Peyer's patch (tissue), 4 donors: Measurements from ENCODE around the gene RGL1. TPM values are rescaled to one million over a fixed set of nuclear protein-coding genes. Genes with fewer than 3 reads are reported as not detected.

Experiments
- DNase-seq, 3 donors: peaks; one replicate each; pipeline ENCODE4 v3.0.0-alpha.2; 2017 to 2019
- H3K27ac ChIP-seq, 4 donors: fragments of 200-600 bp; sonication (generic); one replicate each; pipeline ENCODE4 v1.5.1; 2016 to 2019
- H3K27me3 ChIP-seq, 2 donors: fragments of 200-600 bp; sonication (generic); one replicate each; pipeline ENCODE4 v1.5.1; 2019
- H3K36me3 ChIP-seq, 3 donors: fragments of 200-600 bp; sonication (generic); one replicate each; pipeline ENCODE4 v1.5.1; 2016 to 2019
- H3K4me1 ChIP-seq, 4 donors: fragments of 200-600 bp; sonication (generic); one replicate each; pipeline ENCODE4 v1.5.1; 2016 to 2019
- H3K4me3 ChIP-seq, 4 donors: fragments of 200-600 bp; sonication (generic); 1 replicate in 3 of 4; 2 replicates in 1 of 4; pipeline ENCODE4 v1.5.1; 2016 to 2019; ENCODE audit warnings: mild to moderate bottlenecking in 1 of 4
- H3K9me3 ChIP-seq, 4 donors: fragments of 200-600 bp; sonication (generic); one replicate each; pipeline ENCODE4 v1.5.1; 2016 to 2019; ENCODE audit warnings: mild to moderate bottlenecking in 1 of 4
- POLR2A ChIP-seq, 2 donors: fragments of 450-650 bp; IDR thresholded peaks; one replicate each; pipeline ENCODE4 v1.5.1; 2017; ENCODE audit warnings: antibody characterized with exemption in 2 of 2, mild to moderate bottlenecking in 2 of 2, moderate library complexity in 2 of 2
- total RNA-seq, 4 donors: library from RNA; depleted of rRNA; stranded (reverse); fragments of >200 nt; gene quantifications; one replicate each; pipeline ENCODE4 v1.1.0, GENCODE V29; 2016
- TF ChIP-seq, protein P1 (sequence below), 6 experiments: fragments of 450-650 bp in 4 of 6; fragments of 200-600 bp in 2 of 6; sonication (generic) in 1 of 6; IDR thresholded peaks; one replicate each; pipeline ENCODE4 v1.5.1; 2017 to 2019; ENCODE audit warnings: antibody characterized with exemption in 6 of 6, mild to moderate bottlenecking in 3 of 6, moderate library complexity in 1 of 6

RGL1 gene
- total RNA-seq, 4 donors from 2014 or later, result 8.9 to 32.2 (median 13.2) TPM

DNA sequence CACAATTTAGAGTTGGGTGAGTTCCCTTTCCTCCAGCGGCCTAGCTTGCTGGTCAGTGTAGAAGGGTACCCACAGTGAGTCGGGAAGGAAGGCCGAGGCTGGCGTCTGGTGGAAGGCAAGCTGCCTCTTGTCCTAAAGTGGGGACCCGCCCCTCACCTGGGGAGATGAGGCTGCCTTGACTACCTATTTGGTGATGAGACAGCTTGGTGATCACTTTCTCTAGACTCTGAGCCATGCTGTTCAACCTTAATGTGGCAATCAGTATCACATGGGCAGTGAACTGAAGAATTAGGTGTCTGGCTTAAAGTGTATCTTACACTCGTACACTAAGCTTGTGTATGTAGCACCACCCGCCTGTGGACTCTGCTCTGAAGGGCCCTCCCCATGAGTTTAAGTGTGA, 131.9 kb downstream of the RGL1 start:
- TF ChIP-seq POLR2A (IDR thresholded peaks at IDR 0.05), result no peak
- TF ChIP-seq, protein P1, sequence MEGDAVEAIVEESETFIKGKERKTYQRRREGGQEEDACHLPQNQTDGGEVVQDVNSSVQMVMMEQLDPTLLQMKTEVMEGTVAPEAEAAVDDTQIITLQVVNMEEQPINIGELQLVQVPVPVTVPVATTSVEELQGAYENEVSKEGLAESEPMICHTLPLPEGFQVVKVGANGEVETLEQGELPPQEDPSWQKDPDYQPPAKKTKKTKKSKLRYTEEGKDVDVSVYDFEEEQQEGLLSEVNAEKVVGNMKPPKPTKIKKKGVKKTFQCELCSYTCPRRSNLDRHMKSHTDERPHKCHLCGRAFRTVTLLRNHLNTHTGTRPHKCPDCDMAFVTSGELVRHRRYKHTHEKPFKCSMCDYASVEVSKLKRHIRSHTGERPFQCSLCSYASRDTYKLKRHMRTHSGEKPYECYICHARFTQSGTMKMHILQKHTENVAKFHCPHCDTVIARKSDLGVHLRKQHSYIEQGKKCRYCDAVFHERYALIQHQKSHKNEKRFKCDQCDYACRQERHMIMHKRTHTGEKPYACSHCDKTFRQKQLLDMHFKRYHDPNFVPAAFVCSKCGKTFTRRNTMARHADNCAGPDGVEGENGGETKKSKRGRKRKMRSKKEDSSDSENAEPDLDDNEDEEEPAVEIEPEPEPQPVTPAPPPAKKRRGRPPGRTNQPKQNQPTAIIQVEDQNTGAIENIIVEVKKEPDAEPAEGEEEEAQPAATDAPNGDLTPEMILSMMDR (IDR thresholded peaks at IDR 0.05), result no peak
- H3K9me3 ChIP-seq, result no peaks in the 10 kb centered on the region
- H3K27ac ChIP-seq, result no peak overlapping the region
- no peaks in the 10 kb centered on the region for H3K27me3 ChIP-seq
- no peak for DNase-seq
- no peaks in the 10 kb centered on the region for H3K36me3 ChIP-seq
- H3K4me1 ChIP-seq, result no peaks in the 10 kb centered on the region
- H3K4me3 ChIP-seq, result no peak overlapping the region

DNA sequence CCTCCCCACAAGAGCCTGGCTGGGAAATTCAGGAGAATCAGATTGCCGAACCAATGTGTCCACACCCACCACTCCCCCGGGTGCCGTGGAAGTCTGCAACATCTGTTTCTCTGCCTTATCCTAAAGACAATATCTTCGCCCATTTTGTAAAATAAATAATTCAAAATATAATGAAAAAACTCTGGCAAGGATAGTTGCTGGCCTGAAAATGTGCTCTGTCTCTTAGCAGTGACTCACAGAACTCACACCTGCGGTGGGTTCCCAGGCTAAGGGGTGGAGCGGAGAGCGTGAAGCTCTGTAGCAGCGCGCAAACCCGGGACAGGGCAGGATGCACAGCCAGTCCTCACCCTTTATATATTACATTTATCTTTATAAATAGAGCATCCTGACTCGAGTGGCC, 132.7 kb downstream of the RGL1 start:
- Histone ChIP-seq H3K36me3 (no peaks in the 10 kb centered on the region), H3K27me3 (no peaks in the 10 kb centered on the region), H3K9me3 (no peaks in the 10 kb centered on the region), H3K4me1 (no peaks in the 10 kb centered on the region), H3K4me3 (no peak overlapping the region), H3K27ac (no peak overlapping the region)
- TF ChIP-seq, protein P1 (IDR thresholded peaks at IDR 0.05), result no peak
- no peak for TF ChIP-seq POLR2A (IDR thresholded peaks at IDR 0.05)
- no peak for DNase-seq

DNA sequence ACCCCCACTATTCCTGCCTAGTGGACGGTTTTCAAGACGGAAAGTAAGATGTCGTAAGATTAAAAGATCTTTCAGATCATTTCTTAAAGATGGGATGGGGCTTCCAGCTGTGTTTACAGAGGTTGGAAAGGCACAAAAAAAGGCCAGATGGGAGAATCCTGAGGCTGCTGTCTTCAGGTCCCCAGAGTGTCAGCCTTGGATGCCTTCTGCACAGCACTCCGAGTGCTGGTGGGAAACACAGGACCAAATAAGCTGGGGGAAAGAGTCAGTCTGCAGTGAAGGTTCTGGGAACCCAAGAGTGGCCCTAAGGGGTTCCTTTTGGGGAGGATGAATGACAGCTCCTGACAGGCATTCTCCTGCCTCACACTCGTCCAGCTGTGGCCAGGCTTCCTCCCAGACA, 136.1 kb downstream of the RGL1 start:
- Histone ChIP-seq H3K27ac (no peak overlapping the region), H3K9me3 (no peaks in the 10 kb centered on the region), H3K4me1 (no peaks in the 10 kb centered on the region), H3K36me3 (no peaks in the 10 kb centered on the region), H3K4me3 (no peak overlapping the region), H3K27me3 (no peaks in the 10 kb centered on the region)
- no peak for DNase-seq
- TF ChIP-seq POLR2A (IDR thresholded peaks at IDR 0.05), result no peak
- TF ChIP-seq, protein P1 (IDR thresholded peaks at IDR 0.05), result no peak

DNA sequence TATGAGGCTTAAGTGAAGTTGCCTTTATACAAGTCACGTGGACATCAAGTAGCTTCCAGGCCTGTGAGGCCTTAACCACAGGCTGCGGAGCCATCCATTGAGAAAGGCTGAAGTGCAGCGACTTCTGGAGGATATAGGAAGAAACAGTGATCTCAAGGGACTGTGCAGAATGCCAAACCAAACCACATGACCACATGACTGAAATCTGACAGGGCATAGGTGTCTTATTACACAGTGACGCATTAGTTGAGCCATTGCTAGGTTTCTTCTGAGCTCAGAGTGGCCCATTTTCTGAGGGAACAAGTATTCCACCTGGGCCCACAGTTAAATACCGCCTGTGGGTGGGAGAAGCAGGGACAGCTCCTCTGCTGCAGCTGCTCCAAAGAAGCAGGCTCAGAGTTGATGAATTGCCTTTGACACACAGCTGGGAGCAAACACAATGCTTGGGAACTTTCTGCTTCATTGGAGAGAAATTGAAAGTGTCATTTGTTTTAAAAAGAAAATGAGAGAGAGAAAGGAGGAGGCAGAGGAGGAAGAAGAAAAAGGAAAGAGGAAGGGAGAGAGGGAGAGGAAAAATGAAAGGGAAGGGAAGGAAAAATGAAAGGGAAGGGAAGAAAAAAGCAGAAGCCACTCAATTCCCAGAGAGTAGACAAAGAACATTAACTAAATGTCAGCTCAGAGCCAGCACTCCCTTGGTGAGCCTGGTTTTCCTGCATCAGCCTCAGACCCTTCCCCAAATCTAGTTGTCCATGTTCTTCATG, 138.2 kb downstream of the RGL1 start:
- Histone ChIP-seq H3K4me3 (no peak overlapping the region), H3K36me3 (no peaks in the 10 kb centered on the region), H3K27me3 (no peaks in the 10 kb centered on the region), H3K4me1 (no peaks in the 10 kb centered on the region), H3K9me3 (no peaks in the 10 kb centered on the region), H3K27ac (no peak overlapping the region)
- DNase-seq, result no peak
- no peak for TF ChIP-seq POLR2A (IDR thresholded peaks at IDR 0.05)
- TF ChIP-seq, protein P1 (IDR thresholded peaks at IDR 0.05), result no peak

DNA sequence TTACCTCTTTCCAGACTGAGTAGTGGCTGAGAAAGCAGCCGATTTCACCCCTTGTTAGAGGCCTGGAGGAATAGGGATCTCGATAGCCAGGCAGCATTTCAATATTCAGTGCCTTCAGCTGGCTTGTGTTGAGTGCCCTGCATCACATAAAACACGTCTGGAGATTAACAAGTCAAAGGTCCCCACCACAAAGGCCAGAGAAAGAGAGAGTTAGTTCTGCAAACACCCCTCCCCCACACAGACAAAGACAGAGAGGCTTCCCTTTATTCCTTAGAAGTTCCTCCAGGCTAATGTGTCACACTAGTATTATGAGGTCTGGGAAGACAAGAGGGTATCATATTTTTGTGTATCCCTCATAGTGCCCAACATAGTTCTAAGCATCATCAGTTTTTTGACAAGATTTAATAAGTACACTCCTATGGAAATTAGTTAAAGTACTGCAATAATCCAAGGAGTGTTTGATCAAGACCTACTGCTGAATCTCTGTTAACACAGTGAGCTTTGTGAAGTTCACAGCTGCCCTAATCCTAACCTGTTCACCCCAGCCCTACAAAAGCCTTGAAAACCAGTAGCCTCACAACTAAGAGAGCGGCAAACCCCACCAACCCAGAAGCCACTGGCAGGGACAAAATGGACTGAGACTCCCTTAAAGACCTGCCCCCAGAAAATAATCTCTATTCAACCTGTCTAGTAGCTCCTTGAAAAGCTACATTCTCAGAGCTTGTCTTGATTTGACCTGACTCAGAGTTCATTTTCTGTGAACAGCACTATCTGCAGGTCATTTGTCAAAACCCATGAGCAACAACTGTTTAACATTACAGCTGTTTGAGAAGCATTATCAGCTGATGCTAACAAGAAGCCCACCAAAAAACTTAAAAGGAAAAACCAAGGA, 140.8 kb downstream of the RGL1 start:
- no peak for TF ChIP-seq POLR2A (IDR thresholded peaks at IDR 0.05)
- TF ChIP-seq, protein P1 (IDR thresholded peaks at IDR 0.05), result no peak
- Histone ChIP-seq H3K27ac (no peak overlapping the region), H3K27me3 (no peaks in the 10 kb centered on the region), H3K4me1 (no peaks in the 10 kb centered on the region), H3K36me3 (no peaks in the 10 kb centered on the region), H3K9me3 (no peaks in the 10 kb centered on the region), H3K4me3 (no peak overlapping the region)
- no peak for DNase-seq
